Tibial artery (tissue), 4 donors: ENCODE data around the gene TTN.

Experiments
- DNase-seq, 2 donors: peaks; one replicate each; pipeline ENCODE4 v3.0.0-alpha.2; 2019
- H3K27ac ChIP-seq, 2 donors: fragments of 200-600 bp; sonication (generic) in 1 of 2; 1 replicate in 1 of 2; 2 replicates in 1 of 2; pipeline ENCODE4 v1.5.1; 2018 to 2019; ENCODE audit warnings: mild to moderate bottlenecking in 1 of 2
- H3K27me3 ChIP-seq, 2 donors: fragments of 200-600 bp; sonication (generic) in 1 of 2; one replicate each; pipeline versions ENCODE4 v1.5.1 to v1.6.0; 2016 to 2019
- H3K36me3 ChIP-seq, 3 donors: fragments of 200-600 bp; sonication (generic) in 2 of 3; one replicate each; pipeline ENCODE4 v1.5.1; 2016 to 2019; ENCODE audit warnings: mild to moderate bottlenecking in 2 of 3
- H3K4me1 ChIP-seq, 4 donors: fragments of 200-600 bp; sonication (generic) in 2 of 4; 1 replicate in 3 of 4; 2 replicates in 1 of 4; pipeline ENCODE4 v1.5.1; 2016 to 2019
- H3K4me3 ChIP-seq, 2 donors: fragments of 200-600 bp; sonication (generic) in 1 of 2; 1 replicate in 1 of 2; 2 replicates in 1 of 2; pipeline ENCODE4 v1.5.1; 2018 to 2019; ENCODE audit warnings: mild to moderate bottlenecking in 2 of 2
- H3K9me3 ChIP-seq, 3 donors: fragments of 200-600 bp; sonication (generic) in 1 of 3; one replicate each; pipeline ENCODE4 v1.5.1; 2016 to 2019
- CTCF ChIP-seq, 2 experiments: fragments of 200-600 bp in 1 of 2; fragments of 450-650 bp in 1 of 2; IDR thresholded peaks; one replicate each; pipeline ENCODE4 v1.5.1; 2017 to 2019; ENCODE audit warnings: antibody characterized with exemption in 2 of 2, mild to moderate bottlenecking in 1 of 2, moderate library complexity in 1 of 2
- intact Hi-C: fragments of 100-400 bp; cut with DNase I; formaldehyde crosslinking; loops from one replicate; pipeline ENCODE4 v1.15.0; 2023; ENCODE audit warnings: low total_unique reads

Gene TTN

GRCh38 chr2:178574789-178575188, 232.4 kb downstream of the TTN start:
- Histone ChIP-seq H3K27ac (no peak overlapping the region), H3K4me1 (no peaks in the 10 kb centered on the region), H3K9me3 (no peaks in the 10 kb centered on the region), H3K36me3 (peaks cover 57 to 92% (median 89%) of the 10 kb centered on the region in 3 donors), H3K4me3 (no peak overlapping the region), H3K27me3 (no peaks in the 10 kb centered on the region)
- intact Hi-C loops: no loop called here
- no peak for DNase-seq
- no peak for TF ChIP-seq CTCF (IDR thresholded peaks at IDR 0.05)

GRCh38 chr2:178568227-178568626, 239.0 kb downstream of the TTN start:
- Histone ChIP-seq H3K9me3 (peaks cover 0 to 6% (median 0%) of the 10 kb centered on the region in 3 donors), H3K36me3 (peaks cover 72 to 92% (median 78%) of the 10 kb centered on the region in 3 donors), H3K4me1 (no peaks in the 10 kb centered on the region), H3K27ac (no peak overlapping the region), H3K27me3 (no peaks in the 10 kb centered on the region), H3K4me3 (no peak overlapping the region)
- no peak for DNase-seq
- no peak for TF ChIP-seq CTCF (IDR thresholded peaks at IDR 0.05)
- intact Hi-C loops: no loop called here

GRCh38 chr2:178553047-178553446, 254.2 kb downstream of the TTN start:
- DNase-seq: no peak
- no peaks in the 10 kb centered on the region for H3K4me1 ChIP-seq
- peaks cover 16 to 21% (median 17%) of the 10 kb centered on the region in 3 donors for H3K36me3 ChIP-seq
- H3K27ac ChIP-seq: no peak overlapping the region
- H3K9me3 ChIP-seq: no peaks in the 10 kb centered on the region
- H3K4me3 ChIP-seq: no peak overlapping the region
- TF ChIP-seq CTCF (IDR thresholded peaks at IDR 0.05): no peak
- intact Hi-C loops: no loop called here
- H3K27me3 ChIP-seq: no peaks in the 10 kb centered on the region

GRCh38 chr2:178550352-178550751, 256.9 kb downstream of the TTN start:
- no peaks in the 10 kb centered on the region for H3K9me3 ChIP-seq
- intact Hi-C loops: no loop called here
- H3K27me3 ChIP-seq: no peaks in the 10 kb centered on the region
- H3K4me1 ChIP-seq: no peaks in the 10 kb centered on the region
- TF ChIP-seq CTCF (IDR thresholded peaks at IDR 0.05): no peak
- peaks cover 27 to 40% (median 36%) of the 10 kb centered on the region in 3 donors for H3K36me3 ChIP-seq
- H3K27ac ChIP-seq: no peak overlapping the region
- no peak for DNase-seq
- H3K4me3 ChIP-seq: no peak overlapping the region

GRCh38 chr2:178542569-178542968, 264.7 kb downstream of the TTN start:
- Histone ChIP-seq H3K9me3 (no peaks in the 10 kb centered on the region), H3K27ac (no peak overlapping the region), H3K4me1 (no peaks in the 10 kb centered on the region), H3K36me3 (peaks cover 51 to 77% (median 76%) of the 10 kb centered on the region in 3 donors), H3K4me3 (no peak overlapping the region), H3K27me3 (no peaks in the 10 kb centered on the region)
- no peak for DNase-seq
- no peak for TF ChIP-seq CTCF (IDR thresholded peaks at IDR 0.05)
- intact Hi-C loops: no loop called here

GRCh38 chr2:178542161-178542560, 265.1 kb downstream of the TTN start:
- Histone ChIP-seq H3K9me3 (no peaks in the 10 kb centered on the region), H3K36me3 (peaks cover 51 to 79% (median 77%) of the 10 kb centered on the region in 3 donors), H3K4me3 (no peak overlapping the region), H3K27me3 (no peaks in the 10 kb centered on the region), H3K4me1 (no peaks in the 10 kb centered on the region), H3K27ac (no peak overlapping the region)
- intact Hi-C loops: no loop called here
- DNase-seq: no peak
- no peak for TF ChIP-seq CTCF (IDR thresholded peaks at IDR 0.05)
